SJSA1 (cell line): ENCODE results near the gene PPP1R7. TPM values are rescaled to one million over a fixed set of nuclear protein-coding genes. Genes with fewer than 3 reads are reported as not detected.

ENCODE experiments used
- DNase-seq, 2 experiments: peaks; one replicate each; pipeline ENCODE4 v3.0.0-alpha.2; 2015 to 2020; ENCODE audit warnings: low spot score in 2 of 2, low read depth in 1 of 2
- H3K27ac ChIP-seq: fragments of 250-450 bp; sonication (Bioruptor Pico); 2 replicates; pipeline ENCODE4 v1.5.1; 2020; ENCODE audit warnings: mild to moderate bottlenecking, moderate library complexity
- H3K27me3 ChIP-seq: fragments of 250-450 bp; sonication (Bioruptor Pico); replicated peaks from 2 replicates; pipeline ENCODE4 v1.5.1; 2020; ENCODE audit warnings: mild to moderate bottlenecking, moderate library complexity
- H3K36me3 ChIP-seq: fragments of 250-450 bp; sonication (Bioruptor Pico); 2 replicates; pipeline ENCODE4 v1.5.1; 2020; ENCODE audit warnings: mild to moderate bottlenecking
- H3K4me1 ChIP-seq: fragments of 250-450 bp; sonication (Bioruptor Pico); replicated peaks from 2 replicates; pipeline ENCODE4 v1.6.1; 2021; ENCODE audit warnings: mild to moderate bottlenecking
- H3K4me3 ChIP-seq: fragments of 250-450 bp; sonication (Bioruptor Pico); 2 replicates; pipeline ENCODE4 v1.5.1; 2020; ENCODE audit warnings: mild to moderate bottlenecking
- H3K9me3 ChIP-seq: fragments of 250-450 bp; sonication (Bioruptor Pico); replicated peaks from 2 replicates; pipeline ENCODE4 v1.5.1; 2020; ENCODE audit warnings: mild to moderate bottlenecking
- total RNA-seq: library from RNA; depleted of rRNA; stranded (reverse); fragments of >200 nt; shearing (Covaris generic); gene quantifications from 2 replicates; pipeline ENCODE4 v1.2.3, GENCODE V29; 2014; rRNA removed

The PPP1R7 gene
- total RNA-seq, 1 experiment from 2014 or later = 159 TPM

GRCh38 chr2:241227594-241227993 is 77.3 kb downstream of the PPP1R7 start:
- no peak for DNase-seq
- Histone ChIP-seq H3K4me3 (no peak overlapping the region), H3K4me1 (peaks cover 6% of the 10 kb centered on the region), H3K27ac (no peak overlapping the region), H3K36me3 (peaks cover 95% of the 10 kb centered on the region), H3K9me3 (no peaks in the 10 kb centered on the region), H3K27me3 (no peaks in the 10 kb centered on the region)

- Histone ChIP-seq H3K9me3 (no peaks in the 10 kb centered on the region), H3K4me3 (no peak overlapping the region), H3K36me3 (peaks cover 96% of the 10 kb centered on the region), H3K27me3 (no peaks in the 10 kb centered on the region), H3K4me1 (peaks cover 6% of the 10 kb centered on the region), H3K27ac (no peak overlapping the region)
- no peak for DNase-seq
Measured at GRCh38 chr2:241228081-241228859, 78.0 kb downstream of the PPP1R7 start.

- H3K4me1 ChIP-seq = peaks cover 3% of the 10 kb centered on the region
- H3K27ac ChIP-seq = no peak overlapping the region
- no peak overlapping the region for H3K4me3 ChIP-seq
- DNase-seq = no peak
- H3K27me3 ChIP-seq = no peaks in the 10 kb centered on the region
- no peaks in the 10 kb centered on the region for H3K9me3 ChIP-seq
- peaks cover 96% of the 10 kb centered on the region for H3K36me3 ChIP-seq
Measured at GRCh38 chr2:241228860-241229516, 78.7 kb downstream of the PPP1R7 start.

- Histone ChIP-seq H3K4me3 (no peak overlapping the region), H3K4me1 (no peaks in the 10 kb centered on the region), H3K27ac (no peak overlapping the region), H3K36me3 (peaks cover 96% of the 10 kb centered on the region), H3K27me3 (no peaks in the 10 kb centered on the region), H3K9me3 (no peaks in the 10 kb centered on the region)
- DNase-seq = no peak
Measured at GRCh38 chr2:241229563-241230401, 79.5 kb downstream of the PPP1R7 start.

- no peak for DNase-seq
- no peaks in the 10 kb centered on the region for H3K4me1 ChIP-seq
Measured at GRCh38 chr2:241230435-241230834, 80.2 kb downstream of the PPP1R7 start.

GRCh38 chr2:241232736-241233575 is 82.7 kb downstream of the PPP1R7 start:
- H3K36me3 ChIP-seq = peaks cover 98% of the 10 kb centered on the region
- H3K9me3 ChIP-seq = no peaks in the 10 kb centered on the region
- H3K27ac ChIP-seq = no peak overlapping the region
- no peak overlapping the region for H3K4me3 ChIP-seq
- no peak for DNase-seq
- H3K4me1 ChIP-seq = no peaks in the 10 kb centered on the region
- no peaks in the 10 kb centered on the region for H3K27me3 ChIP-seq

More at GRCh38 chr2:241230435-241230834, 80.2 kb downstream of the PPP1R7 start:
- H3K27ac ChIP-seq = no peak overlapping the region
- H3K36me3 ChIP-seq = peaks cover 96% of the 10 kb centered on the region
- H3K4me3 ChIP-seq = no peak overlapping the region
- H3K27me3 ChIP-seq = no peaks in the 10 kb centered on the region
- no peaks in the 10 kb centered on the region for H3K9me3 ChIP-seq

Other genes with a start within 250 kb of the PPP1R7 start
- gene CROCC2, start 244.1 kb upstream of the PPP1R7 start, total RNA-seq = not detected in 2 replicates
- 18.3 and 24.9 TPM in 2 replicates for gene SNED1, start 151.8 kb upstream of the PPP1R7 start, total RNA-seq
- gene MTERF4, start 48.2 kb upstream of the PPP1R7 start, total RNA-seq = 30.0 and 46.3 TPM in 2 replicates
- 14.1 and 14.6 TPM in 2 replicates for gene PASK, start 995 bp upstream of the PPP1R7 start, total RNA-seq
- gene ANO7, start 38.2 kb downstream of the PPP1R7 start, total RNA-seq = 0.63 and 1.7 TPM in 2 replicates
- 306 and 544 TPM in 2 replicates for gene HDLBP, start 165.2 kb downstream of the PPP1R7 start, total RNA-seq
- gene SEPTIN2, start 165.5 kb downstream of the PPP1R7 start, total RNA-seq = 503 and 517 TPM in 2 replicates
- 74.3 and 74.5 TPM in 2 replicates for gene FARP2, start 205.8 kb downstream of the PPP1R7 start, total RNA-seq